HuH-7.5 (cell line): Measurements from ENCODE around the gene PPP4R3C.
"Not testable (repeated sequence)": the region's sequence is repeated elsewhere in the genome, so short reads cannot be mapped to it uniquely, and the experiment has no call there.

Source experiments
- DNase-seq: peaks from one replicate; pipeline ENCODE4 v3.0.0; 2011; ENCODE audit warnings: low spot score

The PPP4R3C gene

GRCh38 chrX:27463187-27463586, at the start of gene PPP4R3C:
Gene PPP4R3C, minus strand, starts transcription at chrX:27463341. Its CDS starts 45 bp downstream, at chrX:27463296.
- DNase-seq: no peak

- no peak for DNase-seq
Observed at GRCh38 chrX:27491397-27491796, 28.3 kb upstream of the PPP4R3C start.

- no peak for DNase-seq
Observed at GRCh38 chrX:27466051-27466450, 2.9 kb upstream of the PPP4R3C start.

- no peak for DNase-seq
Observed at GRCh38 chrX:27465036-27465435, 1.9 kb upstream of the PPP4R3C start.

- DNase-seq: not testable (repeated sequence)
Observed at GRCh38 chrX:27459129-27459528, 4.0 kb downstream of the PPP4R3C start.

GRCh38 chrX:27458544-27458943, 4.6 kb downstream of the PPP4R3C start:
- not testable (repeated sequence) for DNase-seq

GRCh38 chrX:27451324-27451723, 11.8 kb downstream of the PPP4R3C start:
- no peak for DNase-seq

GRCh38 chrX:27446423-27446822, 16.7 kb downstream of the PPP4R3C start:
- no peak for DNase-seq

- no peak for DNase-seq
Observed at GRCh38 chrX:27445438-27445837, 17.7 kb downstream of the PPP4R3C start.

GRCh38 chrX:27444093-27444908, 18.8 kb downstream of the PPP4R3C start:
- DNase-seq: no peak

- DNase-seq: not testable (repeated sequence)
Observed at GRCh38 chrX:27442392-27442791, 20.7 kb downstream of the PPP4R3C start.

- DNase-seq: no peak
Observed at GRCh38 chrX:27439771-27440170, 23.4 kb downstream of the PPP4R3C start.

- no peak for DNase-seq
Observed at GRCh38 chrX:27438937-27439336, 24.2 kb downstream of the PPP4R3C start.

- no peak for DNase-seq
Observed at GRCh38 chrX:27435031-27435430, 28.1 kb downstream of the PPP4R3C start.
